HG02970 (cell line): ENCODE results near the gene TBRG4.

ENCODE experiments used
- ATAC-seq: cut with Tn5 transposase; IDR thresholded peaks from one replicate; pipeline ENCODE4 v1.9.1; 2021; ENCODE audit warnings: mild to moderate bottlenecking, moderate library complexity, moderate number of reproducible peaks; ENCODE audit not compliant: unreplicated experiment, low FRiP score

Gene TBRG4

GRCh38 chr7:45080265-45080957 is 31.1 kb downstream of the TBRG4 start:
- ATAC-seq, result no peak

- no peak for ATAC-seq
Measured at GRCh38 chr7:45078125-45078681, 33.3 kb downstream of the TBRG4 start.

GRCh38 chr7:45077579-45077978 is 33.9 kb downstream of the TBRG4 start:
- no peak for ATAC-seq

- ATAC-seq, result no peak
Measured at GRCh38 chr7:45076946-45077345, 34.6 kb downstream of the TBRG4 start.

GRCh38 chr7:45075871-45076796 is 35.4 kb downstream of the TBRG4 start:
- ATAC-seq, result no peak

- no peak for ATAC-seq
Measured at GRCh38 chr7:45075355-45075644, 36.2 kb downstream of the TBRG4 start.

GRCh38 chr7:45074528-45075354 is 36.8 kb downstream of the TBRG4 start:
- ATAC-seq, result no peak

GRCh38 chr7:45073786-45074527 is 37.5 kb downstream of the TBRG4 start:
- ATAC-seq, result no peak

- no peak for ATAC-seq
Measured at GRCh38 chr7:45073031-45073785, 38.3 kb downstream of the TBRG4 start.

GRCh38 chr7:45072131-45073030 is 39.1 kb downstream of the TBRG4 start:
- no peak for ATAC-seq

- ATAC-seq, result no peak
Measured at GRCh38 chr7:45071528-45071927, 40.0 kb downstream of the TBRG4 start.

GRCh38 chr7:45070254-45070642 is 41.2 kb downstream of the TBRG4 start:
- ATAC-seq, result no peak

- no peak for ATAC-seq
Measured at GRCh38 chr7:45069444-45070253, 41.8 kb downstream of the TBRG4 start.

- ATAC-seq, result no peak
Measured at GRCh38 chr7:45068236-45069023, 43.1 kb downstream of the TBRG4 start.

- ATAC-seq, result no peak
Measured at GRCh38 chr7:45067582-45067981, 43.9 kb downstream of the TBRG4 start.

GRCh38 chr7:45066409-45066808 is 45.1 kb downstream of the TBRG4 start:
- ATAC-seq, result no peak
